ENCODE data around the gene STK40.

The STK40 gene

GRCh38 chr1:36344395-36344680 is 41.4 kb downstream of the STK40 start:
- DNase-seq (ENCODE audit: low read depth in 2 of 2): no peak

DNA sequence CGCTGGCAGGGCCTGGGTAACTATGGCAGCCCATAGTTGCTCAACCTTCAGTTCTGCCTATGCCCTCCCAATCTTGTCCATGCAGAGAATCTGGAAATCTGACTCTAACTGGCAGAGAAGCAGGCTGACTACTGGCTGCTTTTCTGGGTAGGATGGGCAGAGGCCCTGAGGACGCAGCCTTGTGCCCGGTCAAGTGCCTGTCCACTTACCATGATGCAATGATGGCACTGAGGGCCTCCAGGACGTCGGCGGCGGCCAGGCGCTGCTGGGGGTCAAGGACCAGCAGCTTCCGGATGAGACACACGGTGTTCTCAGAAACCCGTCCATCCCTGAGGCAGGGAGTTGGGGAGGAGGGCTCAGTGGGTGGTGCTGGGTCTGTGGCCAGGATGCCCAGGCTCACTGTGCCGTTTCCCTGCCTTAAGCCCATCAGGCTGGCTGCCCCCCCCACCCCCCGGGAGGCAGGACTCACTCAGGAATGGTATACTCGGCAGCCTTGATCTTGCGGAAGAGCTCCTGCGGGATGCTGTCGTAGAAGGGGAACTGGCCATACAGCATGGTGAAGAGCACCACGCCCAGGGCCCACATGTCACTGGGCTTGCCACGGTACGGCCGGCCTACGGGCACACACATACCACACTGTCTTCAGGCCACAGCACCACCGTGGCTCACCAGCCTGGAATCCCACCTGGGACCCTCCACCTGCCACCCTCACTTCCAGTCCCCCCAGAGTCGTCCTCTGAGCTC is 41.9 kb downstream of the STK40 start:
- no peak for DNase-seq (ENCODE audit: low read depth in 2 of 2)

GRCh38 chr1:36342426-36343185 is 43.1 kb downstream of the STK40 start:
- peak in 1 of 2 donors; percentile 20 for DNase-seq (ENCODE audit: low read depth in 2 of 2)

- no peak for DNase-seq (ENCODE audit: low read depth in 2 of 2)
Measured at GRCh38 chr1:36341626-36342320, 44.0 kb downstream of the STK40 start.

GRCh38 chr1:36339615-36340014 is 46.1 kb downstream of the STK40 start:
- no peak for DNase-seq (ENCODE audit: low read depth in 2 of 2)

DNA sequence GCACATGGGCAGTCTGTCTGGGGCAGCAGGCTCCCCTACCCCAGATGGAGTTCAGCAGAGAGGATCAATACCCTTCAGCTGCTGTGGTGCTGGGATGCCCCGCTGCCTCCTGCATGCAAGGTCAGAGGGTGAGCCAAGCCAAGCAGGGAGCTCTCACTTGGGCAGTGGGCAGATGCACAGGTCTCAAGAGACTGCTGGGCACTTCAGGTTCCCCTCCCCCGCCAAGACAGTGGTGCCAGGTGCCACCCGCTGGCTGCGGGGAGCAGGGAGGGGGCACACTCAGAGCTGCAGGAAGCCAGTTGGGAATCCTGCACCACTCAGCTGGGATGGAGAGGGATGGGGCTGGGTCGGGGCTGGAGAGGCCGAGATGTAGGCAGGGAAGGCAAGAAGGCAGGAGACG is 46.5 kb downstream of the STK40 start:
- DNase-seq (ENCODE audit: low read depth in 2 of 2): no peak

DNA sequence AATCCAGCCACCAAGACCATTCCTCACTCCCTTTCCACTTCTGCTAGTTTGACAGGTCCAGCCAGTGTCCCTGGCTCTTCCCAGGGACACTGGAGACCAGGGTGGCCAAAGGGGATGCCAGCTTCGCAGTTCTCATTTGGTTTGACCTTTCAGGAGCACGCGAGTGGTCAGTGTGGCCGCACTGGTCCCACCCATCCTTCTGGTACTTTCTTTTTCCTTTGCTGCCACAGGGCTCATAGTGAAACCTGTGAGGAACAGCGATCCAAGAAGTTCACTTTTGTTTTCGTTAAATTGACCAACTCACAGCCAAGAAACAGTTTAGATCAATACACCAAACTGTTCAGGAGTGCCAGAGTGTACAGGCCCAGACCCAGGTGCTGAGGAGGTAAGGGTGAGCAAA is 47.9 kb downstream of the STK40 start:
- no peak for DNase-seq (ENCODE audit: low read depth in 2 of 2)

- no peak for DNase-seq (ENCODE audit: low read depth in 2 of 2)
Measured at GRCh38 chr1:36330940-36331339, 54.8 kb downstream of the STK40 start.

DNA sequence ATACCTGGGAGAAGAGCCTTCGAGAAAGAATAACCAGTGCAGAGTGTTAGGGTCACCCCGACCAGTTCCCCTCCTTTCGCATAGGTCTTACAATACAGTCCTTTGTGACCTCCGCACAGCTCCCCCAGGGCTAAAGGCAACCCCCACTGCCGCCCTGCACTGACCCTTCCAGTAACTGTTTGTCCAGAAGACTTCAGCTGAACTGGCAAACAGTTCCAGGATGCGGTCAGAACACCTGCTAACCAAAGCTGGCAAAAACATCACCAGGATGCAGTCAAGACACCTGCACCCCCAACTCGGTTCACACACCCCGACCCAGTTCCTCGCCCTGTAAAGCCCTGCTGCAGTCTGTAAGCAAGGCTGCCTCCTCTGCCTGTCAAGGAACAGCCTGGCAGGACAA is 55.9 kb downstream of the STK40 start:
- DNase-seq (ENCODE audit: low read depth in 2 of 2): no peak

GRCh38 chr1:36328713-36329112 is 57.0 kb downstream of the STK40 start:
- no peak for DNase-seq (ENCODE audit: low read depth in 2 of 2)

GRCh38 chr1:36328088-36328480 is 57.6 kb downstream of the STK40 start:
- DNase-seq (ENCODE audit: low read depth in 2 of 2): no peak

- no peak for DNase-seq (ENCODE audit: low read depth in 2 of 2)
Measured at GRCh38 chr1:36327421-36328087, 58.2 kb downstream of the STK40 start.

DNA sequence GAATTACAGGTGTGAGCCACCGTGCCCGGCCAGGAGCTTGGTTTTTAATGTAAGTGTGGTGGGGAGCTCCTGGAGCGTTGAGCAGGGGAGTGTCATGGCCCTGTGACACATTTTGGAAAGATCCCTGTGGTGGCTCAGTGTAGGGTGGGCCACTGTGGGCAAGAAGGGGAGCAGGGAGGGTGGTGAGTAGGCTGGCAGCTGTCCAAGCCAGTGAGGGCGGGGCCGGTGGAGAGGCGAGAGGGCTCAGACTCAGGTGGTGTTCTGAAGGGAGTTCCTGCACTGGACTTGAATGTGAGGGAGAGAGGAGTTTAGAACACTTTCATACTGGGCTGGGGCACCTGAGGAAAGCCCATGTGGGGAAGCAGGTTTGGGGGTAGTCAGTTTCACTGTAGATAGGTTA is 59.2 kb downstream of the STK40 start:
- no peak for DNase-seq (ENCODE audit: low read depth in 2 of 2)

DNA sequence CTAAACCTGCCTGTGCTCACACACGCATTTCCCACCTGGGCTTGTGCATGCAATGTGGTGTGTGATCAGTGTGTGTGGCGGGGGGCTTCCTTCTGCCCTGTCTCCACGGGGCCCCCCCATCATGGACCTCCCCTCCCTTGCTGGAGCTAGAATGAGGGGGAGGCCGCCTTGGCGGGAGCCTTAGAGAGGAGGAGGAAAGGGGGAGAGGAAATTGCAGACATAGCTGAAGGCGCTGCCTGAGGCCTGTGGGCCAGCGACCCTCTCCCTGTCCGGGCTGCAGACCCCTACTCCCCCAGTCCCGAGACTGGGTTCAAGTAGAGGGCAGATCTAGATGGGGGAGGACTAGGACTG is 61.4 kb downstream of the STK40 start:
- DNase-seq (ENCODE audit: low read depth in 2 of 2): no peak

GRCh38 chr1:36323636-36324352 is 61.9 kb downstream of the STK40 start, which contains the start of gene EVA1B:
Gene EVA1B, minus strand, starts transcription at chr1:36323645. Its CDS starts 608 bp downstream, at chr1:36323037.
- no peak for DNase-seq (ENCODE audit: low read depth in 2 of 2)

DNA sequence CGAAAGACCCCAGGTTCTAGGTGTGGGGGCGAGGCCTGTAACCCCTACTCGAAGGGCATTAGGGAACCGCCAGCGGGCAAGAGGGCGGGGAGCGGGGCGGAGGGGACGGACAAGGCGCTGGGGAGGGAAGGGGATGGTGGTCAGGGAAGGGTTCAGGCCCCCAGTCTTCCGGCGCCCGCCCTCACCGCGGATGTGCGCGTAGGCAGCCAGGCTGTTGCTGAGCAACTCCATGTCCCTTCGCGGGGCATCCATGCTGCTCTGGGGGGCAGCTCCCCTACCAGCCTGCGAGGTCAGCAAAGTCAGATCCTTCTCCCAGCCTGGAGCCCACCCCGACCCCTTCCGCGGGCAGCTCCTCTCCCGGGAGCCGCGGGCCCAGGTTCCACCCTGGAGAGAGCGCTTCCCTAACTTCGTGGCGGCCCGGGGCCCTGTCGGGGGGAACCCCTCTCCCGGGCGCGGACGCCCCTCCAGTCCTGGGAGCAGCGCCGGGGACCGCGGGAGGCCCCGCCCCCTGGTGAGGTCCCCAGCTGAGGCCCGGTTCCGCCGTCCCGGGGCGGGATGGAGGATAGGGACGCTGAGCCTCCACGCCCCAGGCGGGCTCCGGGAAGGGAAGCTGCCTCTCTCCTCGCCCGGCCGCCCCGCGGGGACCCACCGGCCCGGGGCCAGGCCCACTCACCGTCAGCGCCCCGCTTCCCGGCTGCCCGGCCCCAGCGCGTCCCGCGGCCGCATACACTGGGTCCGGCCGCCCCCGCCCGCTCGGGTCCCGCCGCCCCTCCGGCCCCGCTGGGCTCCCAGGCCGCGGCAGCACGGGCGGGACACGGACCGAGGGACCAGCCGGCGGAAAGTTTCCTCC is 62.7 kb downstream of the STK40 start:
- DNase-seq (ENCODE audit: low read depth in 2 of 2): no peak

- no peak for DNase-seq (ENCODE audit: low read depth in 2 of 2)
Measured at GRCh38 chr1:36322041-36322785, 63.5 kb downstream of the STK40 start.

- DNase-seq (ENCODE audit: low read depth in 2 of 2): no peak
Measured at GRCh38 chr1:36321119-36321951, 64.4 kb downstream of the STK40 start.

DNA sequence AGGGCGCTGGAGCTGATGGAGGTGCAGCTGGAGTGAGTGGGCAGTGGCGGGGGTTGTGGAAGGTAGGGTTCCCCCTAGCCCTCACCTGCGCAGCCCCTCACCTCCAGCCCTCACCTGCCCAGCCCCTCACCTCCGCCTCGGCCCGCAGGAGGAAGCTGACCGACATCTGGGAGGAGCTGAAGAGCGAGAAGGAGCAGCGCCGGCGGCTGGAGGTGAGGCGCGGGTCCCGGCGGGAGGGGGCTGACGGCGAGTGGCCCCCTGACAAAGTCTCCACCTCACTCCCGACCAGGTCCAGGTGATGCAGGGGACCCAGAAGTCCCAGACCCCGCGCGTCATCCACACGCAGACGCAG is 65.0 kb downstream of the STK40 start:
- no peak for DNase-seq (ENCODE audit: low read depth in 2 of 2)

All from stimulated activated CD8-positive, alpha-beta memory T cell treated with anti-CD3 and anti-CD28 coated beads, Interleukin-15, amount 100 ng/mL, for 4 hours (primary cell).